Hepatocyte (in vitro differentiated cells): ENCODE data around the gene TMEM238L. TPM values are rescaled to one million over a fixed set of nuclear protein-coding genes. Genes with fewer than 3 reads are reported as not detected.

ENCODE experiments used
- DNase-seq: peaks from one replicate; pipeline ENCODE4 v3.0.0-alpha.2; 2016; ENCODE audit warnings: low spot score
- H2AFZ ChIP-seq: fragments of 200-600 bp; sonication (generic); 2 replicates; pipeline ENCODE4 v1.6.0; 2016; ENCODE audit warnings: antibody characterized with exemption, mild to moderate bottlenecking
- H3K27ac ChIP-seq: fragments of 200-600 bp; sonication (generic); 2 replicates; pipeline ENCODE4 v1.5.1; 2016; ENCODE audit warnings: mild to moderate bottlenecking
- H3K27me3 ChIP-seq: fragments of 200-600 bp; sonication (generic); 2 replicates; pipeline ENCODE4 v1.6.1; 2016
- H3K36me3 ChIP-seq: fragments of 200-600 bp; sonication (generic); replicated peaks from 2 replicates; pipeline ENCODE4 v1.5.1; 2016; ENCODE audit warnings: low read depth; ENCODE audit not compliant: insufficient read depth
- H3K4me1 ChIP-seq: fragments of 200-600 bp; sonication (generic); 2 replicates; pipeline ENCODE4 v1.5.1; 2016; ENCODE audit warnings: mild to moderate bottlenecking, moderate library complexity; ENCODE audit not compliant: insufficient read depth
- H3K4me2 ChIP-seq: fragments of 200-600 bp; sonication (generic); 2 replicates; pipeline ENCODE4 v1.6.0; 2016
- H3K4me3 ChIP-seq: fragments of 200-600 bp; sonication (generic); 2 replicates; pipeline ENCODE4 v1.5.1; 2016; ENCODE audit warnings: mild to moderate bottlenecking
- H3K79me2 ChIP-seq: fragments of 200-600 bp; sonication (generic); 2 replicates; pipeline ENCODE4 v1.6.0; 2017; ENCODE audit warnings: mild to moderate bottlenecking
- H3K9me2 ChIP-seq: fragments of 200-600 bp; sonication (generic); replicated peaks from 2 replicates; pipeline ENCODE4 v1.6.0; 2017; ENCODE audit warnings: mild to moderate bottlenecking; ENCODE audit not compliant: insufficient read depth
- H3K9me3 ChIP-seq: fragments of 200-600 bp; sonication (generic); 2 replicates; pipeline ENCODE4 v1.5.1; 2016; ENCODE audit warnings: low read depth, mild to moderate bottlenecking
- H4K20me1 ChIP-seq: fragments of 200-600 bp; sonication (generic); 2 replicates; pipeline ENCODE4 v1.6.0; 2016; ENCODE audit warnings: mild to moderate bottlenecking; ENCODE audit not compliant: insufficient read depth, poor library complexity, severe bottlenecking
- EZH2 ChIP-seq: fragments of 200-600 bp; sonication (generic); IDR thresholded peaks from 2 replicates; pipeline ENCODE4 v1.6.1; 2016; ENCODE audit warnings: antibody characterized with exemption, mild to moderate bottlenecking, borderline replicate concordance
- EZH2phosphoT487 ChIP-seq: fragments of 200-600 bp; sonication (generic); IDR thresholded peaks from one replicate; pipeline ENCODE4 v1.6.1; 2018; ENCODE audit warnings: antibody characterized with exemption, mild to moderate bottlenecking, low read depth, moderate library complexity; ENCODE audit not compliant: unreplicated experiment, severe bottlenecking
- WGBS: methylation state at CpG from one replicate; pipeline ENCODE4 v1.1.6; 2016; ENCODE audit warnings: low lambda C conversion rate; ENCODE audit errors: missing lambda C conversion rate; 5-methylcytosine and 5-hydroxymethylcytosine counted together
- polyA plus RNA-seq: library from polyadenylated mRNA; unstranded; fragments of >200 nt; fragmentation: Nextera tagmentation; extraction: Ambion mirVana; gene quantifications from 2 replicates; pipeline ENCODE4 v1.2.1, GENCODE V29; 2016
- total RNA-seq: library from RNA; depleted of rRNA; stranded (reverse); fragments of >200 nt; gene quantifications from 2 replicates; pipeline ENCODE4 v1.2.3, GENCODE V29; 2014
- TF ChIP-seq, protein P1 (sequence below): fragments of 200-600 bp; sonication (generic); IDR thresholded peaks from 2 replicates; pipeline ENCODE4 v1.5.1; 2016; ENCODE audit warnings: antibody characterized with exemption, mild to moderate bottlenecking; ENCODE audit not compliant: poor library complexity

Gene TMEM238L
- total and polyA plus RNA-seq, 2 experiments from 2014 or later, result 1.3 to 1.5 TPM

DNA sequence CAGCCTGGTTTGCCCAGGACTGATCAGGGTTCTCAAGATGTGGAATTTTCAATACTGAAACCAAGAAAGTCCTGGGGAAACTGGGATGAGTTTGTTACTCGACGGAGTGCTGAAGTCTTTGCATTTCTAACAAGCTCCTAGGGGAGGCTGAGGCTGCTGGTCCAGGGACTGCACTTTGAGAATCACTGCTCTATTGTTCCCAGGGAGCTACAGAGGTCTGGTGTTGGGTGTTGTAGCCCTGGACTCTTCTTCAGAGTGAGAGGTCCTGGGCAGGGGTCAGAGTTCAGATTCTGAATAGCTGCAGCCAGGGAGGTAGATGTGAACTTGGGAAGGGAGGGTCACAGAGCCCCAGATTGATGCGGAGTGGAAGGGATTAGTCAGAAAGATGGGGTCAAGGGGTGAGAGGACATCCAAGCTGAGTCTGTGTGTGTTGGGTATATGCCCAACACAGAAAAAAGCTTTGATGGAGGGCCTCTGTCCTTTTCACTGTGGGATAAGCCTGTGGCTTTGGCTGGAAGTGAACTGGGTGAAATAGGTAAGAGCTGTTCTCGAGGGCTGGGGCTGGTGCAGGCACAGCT is 14.1 kb downstream of the TMEM238L start:
- Histone ChIP-seq H3K4me2 (no peak overlapping the region), H3K9me3 (no peaks in the 10 kb centered on the region), H3K9me2 (no peaks in the 10 kb centered on the region), H3K27ac (no peak overlapping the region), H3K36me3 (no peaks in the 10 kb centered on the region), H4K20me1 (no peaks in the 10 kb centered on the region), H2AFZ (no peak overlapping the region), H3K4me1 (peaks cover 4% of the 10 kb centered on the region), H3K79me2 (no peaks in the 10 kb centered on the region), H3K4me3 (no peak overlapping the region), H3K27me3 (no peaks in the 10 kb centered on the region)
- no peak for TF ChIP-seq EZH2
- no peak for TF ChIP-seq EZH2phosphoT487
- TF ChIP-seq, protein P1, sequence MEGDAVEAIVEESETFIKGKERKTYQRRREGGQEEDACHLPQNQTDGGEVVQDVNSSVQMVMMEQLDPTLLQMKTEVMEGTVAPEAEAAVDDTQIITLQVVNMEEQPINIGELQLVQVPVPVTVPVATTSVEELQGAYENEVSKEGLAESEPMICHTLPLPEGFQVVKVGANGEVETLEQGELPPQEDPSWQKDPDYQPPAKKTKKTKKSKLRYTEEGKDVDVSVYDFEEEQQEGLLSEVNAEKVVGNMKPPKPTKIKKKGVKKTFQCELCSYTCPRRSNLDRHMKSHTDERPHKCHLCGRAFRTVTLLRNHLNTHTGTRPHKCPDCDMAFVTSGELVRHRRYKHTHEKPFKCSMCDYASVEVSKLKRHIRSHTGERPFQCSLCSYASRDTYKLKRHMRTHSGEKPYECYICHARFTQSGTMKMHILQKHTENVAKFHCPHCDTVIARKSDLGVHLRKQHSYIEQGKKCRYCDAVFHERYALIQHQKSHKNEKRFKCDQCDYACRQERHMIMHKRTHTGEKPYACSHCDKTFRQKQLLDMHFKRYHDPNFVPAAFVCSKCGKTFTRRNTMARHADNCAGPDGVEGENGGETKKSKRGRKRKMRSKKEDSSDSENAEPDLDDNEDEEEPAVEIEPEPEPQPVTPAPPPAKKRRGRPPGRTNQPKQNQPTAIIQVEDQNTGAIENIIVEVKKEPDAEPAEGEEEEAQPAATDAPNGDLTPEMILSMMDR, result no peak
- WGBS, result 79% methylated on average over 4 of the region's 4 CpGs
- no peak for DNase-seq

DNA sequence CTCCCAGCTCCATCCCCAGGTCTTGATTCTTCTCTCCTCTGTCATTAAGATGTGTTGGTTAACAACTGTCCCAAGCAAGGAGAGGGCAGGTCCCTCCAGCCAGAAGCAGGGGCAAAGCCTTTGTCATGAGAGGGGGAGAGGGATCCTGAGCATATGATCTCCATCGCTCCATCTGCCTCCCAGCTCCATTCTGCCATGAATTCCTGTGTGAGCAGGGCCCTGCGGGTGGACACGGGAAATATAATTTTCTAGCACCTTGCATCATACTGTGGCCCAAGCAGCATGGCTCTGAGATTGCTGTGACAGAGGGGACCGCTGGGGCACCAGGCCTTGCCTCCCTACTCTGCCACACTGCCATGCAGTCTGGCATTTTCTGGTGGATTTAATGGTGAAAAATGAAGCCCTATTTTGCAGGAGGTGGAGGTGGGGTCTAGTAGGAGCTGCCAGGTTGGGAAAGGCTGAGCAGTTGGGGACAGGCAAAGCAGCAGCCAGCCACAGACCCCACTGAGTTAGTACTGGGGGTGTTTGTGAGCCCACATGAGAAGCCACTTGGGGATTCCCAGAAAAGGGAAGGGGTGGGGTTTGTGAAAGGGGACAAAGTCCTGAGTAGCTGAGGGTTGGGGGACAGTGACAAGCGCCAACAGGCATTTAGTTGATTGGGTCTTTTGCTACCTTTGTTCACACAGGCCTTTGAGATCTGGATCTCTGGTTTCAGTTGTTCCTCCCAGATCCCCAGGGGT is 16.4 kb downstream of the TMEM238L start:
- Histone ChIP-seq H4K20me1 (no peaks in the 10 kb centered on the region), H3K27me3 (no peaks in the 10 kb centered on the region), H3K9me3 (no peaks in the 10 kb centered on the region), H3K4me1 (no peaks in the 10 kb centered on the region), H3K9me2 (no peaks in the 10 kb centered on the region), H3K27ac (peak overlapping the region; percentile 47), H2AFZ (no peak overlapping the region), H3K36me3 (no peaks in the 10 kb centered on the region), H3K79me2 (no peaks in the 10 kb centered on the region), H3K4me2 (no peak overlapping the region), H3K4me3 (no peak overlapping the region)
- TF ChIP-seq EZH2phosphoT487 (no peak), EZH2 (no peak)
- TF ChIP-seq, protein P1, result no peak
- WGBS, result 94% methylated on average over 5 of the region's 5 CpGs
- no peak for DNase-seq

DNA sequence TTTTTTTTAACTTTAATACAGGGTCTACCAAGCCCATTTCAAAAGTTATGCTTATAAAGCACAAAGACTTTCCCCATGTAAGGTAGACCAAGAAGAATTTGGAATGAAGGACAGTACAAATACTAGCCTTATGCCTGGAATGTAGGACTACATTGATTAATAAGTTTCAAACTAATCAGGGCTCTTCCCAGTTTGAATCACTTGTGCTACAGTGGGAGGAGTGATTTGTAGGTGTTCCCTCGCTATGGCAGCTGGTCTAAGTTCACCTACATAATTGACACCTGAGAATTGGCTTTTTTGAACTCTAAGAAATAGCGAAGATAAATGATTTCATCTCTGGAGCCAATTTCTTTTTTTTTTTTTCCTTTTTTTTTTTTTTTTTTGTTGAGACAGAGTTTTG is 18.6 kb downstream of the TMEM238L start:
- H3K79me2 ChIP-seq, result no peaks in the 10 kb centered on the region
- TF ChIP-seq, protein P1, result no peak
- TF ChIP-seq EZH2phosphoT487 (no peak), EZH2 (no peak)
- DNase-seq, result no peak
- H2AFZ ChIP-seq, result no peak overlapping the region
- WGBS, result 98% methylated on average over 2 of the region's 2 CpGs
- no peaks in the 10 kb centered on the region for H3K27me3 ChIP-seq
- H3K27ac ChIP-seq, result peak overlapping the region; percentile 82
- H3K4me2 ChIP-seq, result peak overlapping the region; percentile 32
- no peaks in the 10 kb centered on the region for H3K9me2 ChIP-seq
- no peaks in the 10 kb centered on the region for H3K9me3 ChIP-seq
- H3K4me1 ChIP-seq, result no peaks in the 10 kb centered on the region
- no peaks in the 10 kb centered on the region for H4K20me1 ChIP-seq
- no peak overlapping the region for H3K4me3 ChIP-seq
- no peaks in the 10 kb centered on the region for H3K36me3 ChIP-seq
